Activated T-helper 9 cell treated with anti-CD3 and anti-CD28 coated beads, Interleukin-2, amount 50 U/mL, for 16 hours (primary cell): ENCODE results near the gene KRTAP25-1.

Source experiments
- DNase-seq: peaks from one replicate; pipeline ENCODE4 v3.0.0-alpha.2; 2020; ENCODE audit warnings: low read depth

KRTAP25-1 gene

GRCh38 chr21:30248844-30249243 is 40.5 kb downstream of the KRTAP25-1 start:
- DNase-seq, result no peak

- no peak for DNase-seq
These were observed 44.3 kb downstream of the KRTAP25-1 start for GRCh38 chr21:30245061-30245460.

- DNase-seq, result no peak
These were observed 45.6 kb downstream of the KRTAP25-1 start for GRCh38 chr21:30243691-30244090.

- no peak for DNase-seq
These were observed 48.7 kb downstream of the KRTAP25-1 start for GRCh38 chr21:30240661-30241060.
